H1 (cell line): ENCODE results near the gene SLC39A7. TPM values are rescaled to one million over a fixed set of nuclear protein-coding genes. Genes with fewer than 3 reads are reported as not detected.

Source experiments
- CTCF ChIA-PET: fragments of 300-600 bp; sonication (Branson Sonifier 250); formaldehyde crosslinking; loops from one replicate; lab custom pipeline; 2021; ENCODE audit not compliant: partially characterized antibody; lab: Charles Lee
- POLR2A ChIA-PET: fragments of 300-600 bp; sonication (Branson Sonifier 250); formaldehyde crosslinking; loops from one replicate; lab custom pipeline; 2021; ENCODE audit warnings: inconsistent platforms; ENCODE audit not compliant: partially characterized antibody; lab: Charles Lee
- DNase-seq, 2 experiments: peaks; one replicate each; pipeline versions ENCODE4 v3.0.0 to v3.0.0-alpha.2; 2010 to 2022; ENCODE audit warnings: low spot score in 2 of 2, low read depth in 1 of 2, mixed read lengths in 1 of 2
- FAIRE-seq: peaks from 2 replicates; lab custom pipeline; 2011; peaks lifted over from hg19 to GRCh38; lab: Jason Lieb, UNC
- H2AFZ ChIP-seq: 2 replicates; pipeline ENCODE4 v1.8.1; 2012; ENCODE audit warnings: low read length, inconsistent platforms
- H2AK5ac ChIP-seq: 2 replicates; pipeline ENCODE4 v1.6.1; 2013; ENCODE audit warnings: low read depth, low read length
- H2BK120ac ChIP-seq: replicated peaks from 2 replicates; pipeline ENCODE3; 2013; ENCODE audit warnings: low read depth, low read length, inconsistent platforms
- H2BK12ac ChIP-seq: 2 replicates; pipeline ENCODE4 v1.6.1; 2013; ENCODE audit warnings: low read depth, low read length
- H2BK15ac ChIP-seq: 2 replicates; pipeline ENCODE4 v1.6.1; 2013; ENCODE audit warnings: low read length
- H2BK20ac ChIP-seq: 2 replicates; pipeline ENCODE4 v1.6.1; 2013; ENCODE audit warnings: low read length
- H2BK5ac ChIP-seq: 2 replicates; pipeline ENCODE4 v1.6.1; 2013; ENCODE audit warnings: low read depth, low read length
- H3K14ac ChIP-seq: 2 replicates; pipeline ENCODE4 v1.6.1; 2013; ENCODE audit warnings: inconsistent platforms; ENCODE audit not compliant: insufficient read length
- H3K18ac ChIP-seq: 2 replicates; pipeline ENCODE4 v1.6.1; 2013; ENCODE audit warnings: low read length; ENCODE audit errors: extremely low read depth
- H3K23ac ChIP-seq: 2 replicates; pipeline ENCODE4 v1.6.1; 2013; ENCODE audit warnings: inconsistent platforms; ENCODE audit not compliant: insufficient read length
- H3K23me2 ChIP-seq: 2 replicates; pipeline ENCODE4 v1.6.1; 2013; ENCODE audit warnings: low read depth, low read length
- H3K27ac ChIP-seq: 2 replicates; pipeline ENCODE4 v1.6.1; 2011; ENCODE audit warnings: low read depth, low read length, inconsistent platforms
- H3K27me3 ChIP-seq, 4 experiments: replicated peaks in 1 of 4; 1 replicate in 1 of 4; 2 replicates in 3 of 4; pipeline versions ENCODE4 v1.6.1 to v1.8.1; 2011 to 2013; ENCODE audit warnings: low read length in 3 of 4, mild to moderate bottlenecking in 3 of 4, inconsistent platforms in 2 of 4, mixed read lengths in 2 of 4, moderate library complexity in 1 of 4; ENCODE audit not compliant: control insufficient read depth in 3 of 4, insufficient read depth in 3 of 4; ENCODE audit errors: extremely low read depth in 1 of 4
- H3K36me3 ChIP-seq, 4 experiments: 2 replicates each; pipeline versions ENCODE4 v1.6.1 to v1.8.1; 2011 to 2013; ENCODE audit warnings: mild to moderate bottlenecking in 4 of 4, low read length in 3 of 4, moderate library complexity in 2 of 4, control low read depth in 1 of 4, inconsistent platforms in 1 of 4; ENCODE audit not compliant: insufficient read depth in 4 of 4, control insufficient read depth in 2 of 4
- H3K4ac ChIP-seq: replicated peaks from 2 replicates; pipeline ENCODE3; 2013; ENCODE audit warnings: low read length, low read depth, mixed read lengths, inconsistent platforms; ENCODE audit not compliant: insufficient read length
- H3K4me1 ChIP-seq, 4 experiments: replicated peaks in 1 of 4; 1 replicate in 1 of 4; 2 replicates in 3 of 4; pipeline versions ENCODE4 v1.6.1 to v1.8.1; 2011 to 2013; ENCODE audit warnings: low read length in 3 of 4, inconsistent platforms in 2 of 4, mixed read lengths in 1 of 4; ENCODE audit not compliant: insufficient read depth in 4 of 4, control insufficient read depth in 3 of 4
- H3K4me2 ChIP-seq, 2 experiments: 2 replicates each; pipeline versions ENCODE4 v1.6.1 to v1.8.1; 2011 to 2013; ENCODE audit warnings: low read depth in 2 of 2, low read length in 2 of 2, control low read depth in 1 of 2, inconsistent platforms in 1 of 2, mild to moderate bottlenecking in 1 of 2; ENCODE audit not compliant: insufficient read depth in 1 of 2
- H3K4me3 ChIP-seq, 4 experiments: fragments of 200-600, 300-600 bp in 1 of 4; sonication (generic), shearing (Covaris generic), sonication (Bioruptor Twin) in 1 of 4; 2 replicates each; pipeline versions ENCODE4 v1.5.1 to v1.8.1; 2011 to 2016; ENCODE audit warnings: low read length in 4 of 4, low read depth in 3 of 4, control low read depth in 2 of 4, inconsistent platforms in 2 of 4, mild to moderate bottlenecking in 2 of 4, mixed read lengths in 1 of 4, moderate library complexity in 1 of 4; ENCODE audit not compliant: insufficient read depth in 2 of 4; ENCODE audit errors: extremely low read depth in 1 of 4
- H3K56ac ChIP-seq: replicated peaks from 2 replicates; pipeline ENCODE3; 2013; ENCODE audit warnings: low read depth, mild to moderate bottlenecking, mixed read lengths, low read length, inconsistent platforms; ENCODE audit not compliant: insufficient read length
- H3K79me1 ChIP-seq: 2 replicates; pipeline ENCODE4 v1.6.1; 2013; ENCODE audit warnings: low read depth, low read length, control low read depth
- H3K79me2 ChIP-seq, 2 experiments: 2 replicates each; pipeline versions ENCODE4 v1.6.1 to v1.8.1; 2012 to 2013; ENCODE audit warnings: low read length in 2 of 2, mild to moderate bottlenecking in 2 of 2, inconsistent platforms in 1 of 2; ENCODE audit not compliant: insufficient read depth in 2 of 2, control insufficient read depth in 1 of 2
- H3K9ac ChIP-seq, 4 experiments: replicated peaks in 1 of 4; 1 replicate in 1 of 4; 2 replicates in 3 of 4; pipeline versions ENCODE4 v1.6.1 to v1.8.1; 2011 to 2013; ENCODE audit warnings: low read depth in 3 of 4, low read length in 3 of 4, control low read depth in 2 of 4, mild to moderate bottlenecking in 2 of 4, moderate library complexity in 2 of 4, inconsistent platforms in 1 of 4; ENCODE audit errors: extremely low read depth in 1 of 4
- H3K9me3 ChIP-seq, 2 experiments: 2 replicates each; pipeline versions ENCODE4 v1.6.1 to v1.8.1; 2012 to 2013; ENCODE audit warnings: mild to moderate bottlenecking in 2 of 2, moderate library complexity in 2 of 2, control low read depth in 1 of 2, inconsistent platforms in 1 of 2, low read depth in 1 of 2, low read length in 1 of 2, mixed read lengths in 1 of 2; ENCODE audit not compliant: insufficient read depth in 2 of 2
- H4K20me1 ChIP-seq, 2 experiments: replicated peaks in 1 of 2; 2 replicates each; pipeline versions ENCODE3 to v1.8.1; 2011 to 2013; ENCODE audit warnings: inconsistent platforms in 2 of 2, low read length in 2 of 2, mild to moderate bottlenecking in 1 of 2; ENCODE audit not compliant: insufficient read depth in 2 of 2, control insufficient read depth in 1 of 2
- H4K5ac ChIP-seq: 2 replicates; pipeline ENCODE4 v1.6.1; 2013; ENCODE audit warnings: low read length, low read depth, mixed read lengths, inconsistent platforms; ENCODE audit not compliant: insufficient read length
- H4K8ac ChIP-seq: 2 replicates; pipeline ENCODE4 v1.8.0; 2013; ENCODE audit warnings: mild to moderate bottlenecking, moderate library complexity, low read length, inconsistent platforms; ENCODE audit not compliant: insufficient read depth; ENCODE audit errors: extremely low read depth
- H4K91ac ChIP-seq: replicated peaks from 2 replicates; pipeline ENCODE3; 2013; ENCODE audit warnings: low read length, mixed read lengths, inconsistent platforms; ENCODE audit not compliant: insufficient read length
- BACH1 ChIP-seq: IDR thresholded peaks from 2 replicates; pipeline ENCODE4 v1.6.1; 2012; ENCODE audit warnings: low read length, improper control_type of control experiment
- BRCA1 ChIP-seq: IDR thresholded peaks from 2 replicates; pipeline ENCODE4 v1.6.1; 2012; ENCODE audit warnings: low read depth, low read length, improper control_type of control experiment
- CREB1 ChIP-seq: IDR thresholded peaks from 2 replicates; pipeline ENCODE4 v1.6.1; 2012; ENCODE audit warnings: inconsistent platforms
- CTBP2 ChIP-seq: IDR thresholded peaks from 2 replicates; pipeline ENCODE4 v1.7.0; 2011; ENCODE audit warnings: borderline replicate concordance, mild to moderate bottlenecking, moderate library complexity, mixed read lengths, low read length; ENCODE audit not compliant: insufficient read depth, insufficient read length
- EGR1 ChIP-seq: IDR thresholded peaks from 2 replicates; pipeline ENCODE4 v1.6.1; 2011; ENCODE audit warnings: low read depth, low read length, borderline replicate concordance
- GTF2F1 ChIP-seq: IDR thresholded peaks from 2 replicates; pipeline ENCODE4 v1.6.1; 2012; ENCODE audit warnings: low read depth, low read length, improper control_type of control experiment, borderline replicate concordance
- HDAC2 ChIP-seq, 2 experiments: fragments of 300-600 bp in 1 of 2; sonication (generic) in 1 of 2; IDR thresholded peaks; 2 replicates each; pipeline ENCODE4 v1.6.1; 2011 to 2012; ENCODE audit warnings: low read depth in 2 of 2, low read length in 2 of 2, mild to moderate bottlenecking in 2 of 2, moderate library complexity in 2 of 2, borderline replicate concordance in 1 of 2, inconsistent platforms in 1 of 2
- KDM4A ChIP-seq: IDR thresholded peaks from one replicate; pipeline ENCODE4 v1.7.1; 2012; ENCODE audit warnings: low read depth, mild to moderate bottlenecking, moderate library complexity, low read length, inconsistent platforms; ENCODE audit not compliant: severe bottlenecking
- POLR2A ChIP-seq, 2 experiments: IDR thresholded peaks; 1 replicate in 1 of 2; 2 replicates in 1 of 2; pipeline ENCODE4 v1.6.1; 2011; ENCODE audit warnings: low read depth in 2 of 2, low read length in 2 of 2, mild to moderate bottlenecking in 2 of 2; ENCODE audit errors: control extremely low read depth in 1 of 2
- POU5F1 ChIP-seq: IDR thresholded peaks from 2 replicates; pipeline ENCODE4 v1.6.1; 2011; ENCODE audit warnings: low read depth, mild to moderate bottlenecking, low read length, moderate library complexity
- SRF ChIP-seq: IDR thresholded peaks from 2 replicates; pipeline ENCODE4 v1.6.1; 2011; ENCODE audit warnings: mild to moderate bottlenecking, low read depth, low read length, moderate library complexity
- TCF12 ChIP-seq: IDR thresholded peaks from 2 replicates; pipeline ENCODE4 v1.6.1; 2011; ENCODE audit warnings: low read depth, mild to moderate bottlenecking, low read length
- WGBS, 2 experiments: shearing (Covaris generic) in 1 of 2; methylation state at CpG; one replicate each; pipeline versions ENCODE4 v1.1.6 to v1.1.7; 2013 to 2015; ENCODE audit warnings: low lambda C conversion rate in 2 of 2, mixed read lengths in 2 of 2, inconsistent platforms in 1 of 2, low coverage in 1 of 2, missing lambda C conversion rate in 1 of 2; ENCODE audit not compliant: insufficient replicate concordance in 2 of 2, insufficient coverage in 1 of 2, insufficient read length in 1 of 2; ENCODE audit errors: extremely low coverage in 1 of 2, missing lambda C conversion rate in 1 of 2; 5-methylcytosine and 5-hydroxymethylcytosine counted together
- polyA plus RNA-seq, 7 experiments: library from polyadenylated mRNA; depleted of rRNA in 3 of 7; stranded (reverse) in 5 of 7; unstranded in 2 of 7; fragments of >200 nt in 5 of 7; fragments of 200-250 nt in 2 of 7; gene quantifications; 1 replicate in 5 of 7; 2 replicates in 1 of 7; 4 replicates in 1 of 7; pipeline versions ENCODE4 v1.2.1 to v1.2.3, GENCODE V29; 2011 to 2013; ENCODE audit warnings: missing spikeins in 2 of 7, mixed read lengths in 2 of 7
- total RNA-seq: library from RNA; stranded (reverse); fragmentation: NEBNext Ultra II Directional; extraction: Animal tissue kit (Norgen Biotek cat#: 25700); gene quantifications from 2 replicates; pipeline ENCODE4 v1.2.1, GENCODE V29; 2021
- TF ChIP-seq, protein P1 (sequence below): IDR thresholded peaks from 2 replicates; pipeline ENCODE4 v1.6.1; 2012; ENCODE audit warnings: low read length, inconsistent platforms

The SLC39A7 gene
- total and polyA plus RNA-seq, 2 of the 8 experiments (the other 6 are each of a cell fraction or from before 2014, with no cell fraction given) = 63.3 to 123 TPM

DNA sequence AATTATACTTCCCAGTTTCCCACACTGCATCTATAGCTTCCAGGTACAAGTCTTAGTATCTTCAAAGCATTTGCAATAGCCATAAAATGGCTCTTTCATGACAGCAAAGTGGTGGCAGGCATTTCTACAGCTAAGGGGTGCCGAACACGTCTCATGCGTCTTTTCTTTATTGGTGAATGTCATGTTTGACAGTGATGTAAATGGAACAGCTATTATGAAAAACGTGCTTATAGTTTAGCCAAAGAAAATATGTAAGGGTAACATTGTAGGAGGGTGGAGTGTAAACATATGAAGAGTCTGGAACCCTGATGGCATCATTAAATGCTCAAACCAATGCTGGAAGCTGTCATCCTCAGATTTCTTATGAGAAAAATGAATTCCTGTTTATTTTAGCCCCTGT lies 46.3 kb upstream of the SLC39A7 start:
- Histone ChIP-seq H2BK15ac (no peak overlapping the region), H3K4ac (no peak overlapping the region), H3K4me3 (no peak overlapping the region), H3K23ac (no peak overlapping the region), H4K5ac (no peak overlapping the region), H3K56ac (no peak overlapping the region), H3K79me1 (no peaks in the 10 kb centered on the region), H3K9me3 (peaks cover 0 to 3% of the 10 kb centered on the region in 2 experiments; a peak in 2 of 4 replicates), H3K36me3 (no peaks in the 10 kb centered on the region), H2BK5ac (no peak overlapping the region), H4K8ac (no peak overlapping the region), H2BK12ac (no peak overlapping the region), H4K20me1 (no peaks in the 10 kb centered on the region), H3K14ac (no peak overlapping the region), H2BK20ac (no peak overlapping the region), H3K9ac (no peak overlapping the region), H3K4me1 (no peaks in the 10 kb centered on the region), H3K79me2 (no peaks in the 10 kb centered on the region), H2AFZ (no peak overlapping the region), H3K4me2 (no peak overlapping the region), H3K27ac (no peak overlapping the region), H3K18ac (no peak overlapping the region), H2AK5ac (no peak overlapping the region), H3K27me3 (no peaks in the 10 kb centered on the region), H2BK120ac (no peak overlapping the region), H4K91ac (no peak overlapping the region), H3K23me2 (no peaks in the 10 kb centered on the region; the same call in 1 of the 2 replicates)
- no peak for DNase-seq
- WGBS, 2 experiments = 86% methylated on average over 4 of the region's 4 CpGs; no CpG with 5 or more reads in 1 of the 2 experiments
- ChIA-PET POLR2A (interaction anchor here (0.9 to 3.3 kb wide), 3 partner anchors 9 to 29 kb away, joined by 3 to 11 read pairs (median 5); no protein-coding TSS in a partner anchor), CTCF (interaction anchor here (0.7 to 3.0 kb wide), 8 partner anchors 19 to 154 kb away, joined by 3 to 18 read pairs (median 4); no protein-coding TSS in a partner anchor)
- FAIRE-seq = no peak
- no peak for TF ChIP-seq POLR2A (IDR thresholded peaks at IDR 0.05; ENCODE audit: control extremely low read depth in 1 of 2, low read depth in 2 of 2, low read length in 2 of 2)
- no peak for TF ChIP-seq POU5F1
- no peak for TF ChIP-seq KDM4A
- TF ChIP-seq GTF2F1 = no peak
- no peak for TF ChIP-seq CTBP2
- TF ChIP-seq, protein P1, sequence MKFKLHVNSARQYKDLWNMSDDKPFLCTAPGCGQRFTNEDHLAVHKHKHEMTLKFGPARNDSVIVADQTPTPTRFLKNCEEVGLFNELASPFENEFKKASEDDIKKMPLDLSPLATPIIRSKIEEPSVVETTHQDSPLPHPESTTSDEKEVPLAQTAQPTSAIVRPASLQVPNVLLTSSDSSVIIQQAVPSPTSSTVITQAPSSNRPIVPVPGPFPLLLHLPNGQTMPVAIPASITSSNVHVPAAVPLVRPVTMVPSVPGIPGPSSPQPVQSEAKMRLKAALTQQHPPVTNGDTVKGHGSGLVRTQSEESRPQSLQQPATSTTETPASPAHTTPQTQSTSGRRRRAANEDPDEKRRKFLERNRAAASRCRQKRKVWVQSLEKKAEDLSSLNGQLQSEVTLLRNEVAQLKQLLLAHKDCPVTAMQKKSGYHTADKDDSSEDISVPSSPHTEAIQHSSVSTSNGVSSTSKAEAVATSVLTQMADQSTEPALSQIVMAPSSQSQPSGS = no peak
- TF ChIP-seq BACH1 = no peak
- TF ChIP-seq BRCA1 = no peak
- no peak for TF ChIP-seq CREB1
- TF ChIP-seq HDAC2 (IDR thresholded peaks at IDR 0.05; ENCODE audit: borderline replicate concordance in 1 of 2, low read depth in 2 of 2, low read length in 2 of 2) = no peak
- TF ChIP-seq TCF12 = no peak
- TF ChIP-seq SRF = no peak
- no peak for TF ChIP-seq EGR1
